ENCODE results near the gene ARF4. TPM values are rescaled to one million over a fixed set of nuclear protein-coding genes. Genes with fewer than 3 reads are reported as not detected.
A peak's percentile ranks its signal among the peaks of the same experiment; 100 is the strongest.

ARF4 gene
- total RNA-seq, 1 donor from 2014 or later, result 138 TPM

DNA sequence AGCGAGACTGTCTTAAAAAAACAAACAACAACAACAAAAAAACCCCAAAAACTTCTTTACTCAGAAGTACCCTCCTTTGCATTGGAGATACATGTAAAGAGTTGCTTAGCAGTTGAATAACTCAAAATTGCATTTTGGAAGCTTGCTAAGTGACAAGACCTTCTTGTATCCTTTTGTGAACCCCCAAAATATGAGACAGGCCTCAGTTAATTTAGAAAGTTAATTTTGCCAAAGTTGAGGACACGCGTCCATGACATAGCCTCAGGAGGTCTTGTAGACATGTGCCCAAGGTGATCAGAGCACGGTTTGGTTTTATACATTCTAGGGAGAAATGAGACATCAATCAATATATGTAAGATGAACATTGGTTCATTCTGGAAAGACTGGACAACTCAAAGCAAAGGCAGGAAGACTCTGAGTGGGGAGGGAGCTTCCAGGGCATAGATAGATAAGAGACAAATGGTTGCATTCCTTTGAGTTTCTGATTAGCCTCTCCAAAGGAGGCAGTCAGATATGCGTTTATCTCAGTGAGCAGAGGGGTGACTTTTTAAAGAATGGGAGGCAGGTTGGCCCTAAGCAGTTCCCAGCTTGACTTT lies 1.7 kb upstream of the ARF4 start:
- Histone ChIP-seq H3K4me2 (peak overlapping the region; percentile 97), H3K4me1 (peaks cover 18% of the 10 kb centered on the region), H3K36me3 (peaks cover 5% of the 10 kb centered on the region), H2AFZ (replicated peaks) (no peak overlapping the region), H3K27ac (no peak overlapping the region), H3K9me3 (ENCODE audit: low read depth) (no peaks in the 10 kb centered on the region), H3K79me2 (ENCODE audit: low read depth) (peaks cover 47% of the 10 kb centered on the region), H4K20me1 (ENCODE audit: low read depth) (peaks cover 27% of the 10 kb centered on the region), H3K27me3 (no peaks in the 10 kb centered on the region), H3K9ac (peak overlapping the region; percentile 67), H3F3A (ENCODE audit: low read depth) (peaks cover 13% of the 10 kb centered on the region), H3K4me3 (peak overlapping the region; percentile 88)
- H3K27me3 Mint-ChIP-seq (ENCODE audit: insufficient read depth, low read depth), result peaks cover 3% of the 10 kb centered on the region
- no peaks in the 10 kb centered on the region for H3K9me3 Mint-ChIP-seq
- peaks cover 26% of the 10 kb centered on the region for H3K4me1 Mint-ChIP-seq
- DNase-seq (ENCODE audit: low spot score), result no peak
- H3K36me3 Mint-ChIP-seq, result peaks cover 3% of the 10 kb centered on the region
- no peak overlapping the region for H3K27ac Mint-ChIP-seq
- TF ChIP-seq EZH2 (IDR thresholded peaks at IDR 0.05) (no peak), EZH2phosphoT487 (IDR thresholded peaks at IDR 0.05) (no peak), CTCF (IDR thresholded peaks at IDR 0.05) (no peak)
- peak overlapping the region; percentile 98 for H3K4me3 Mint-ChIP-seq

GRCh38 chr3:57596495-57597126 lies 533 bp downstream of the ARF4 start:
- Mint-ChIP-seq H3K4me3 (peak overlapping the region; percentile 98), H3K27me3 (ENCODE audit: insufficient read depth, low read depth) (peaks cover 3% of the 10 kb centered on the region), H3K4me1 (peaks cover 31% of the 10 kb centered on the region), H3K9me3 (no peaks in the 10 kb centered on the region), H3K27ac (peak overlapping the region; percentile 98), H3K36me3 (peaks cover 2% of the 10 kb centered on the region)
- Histone ChIP-seq H3K9me3 (ENCODE audit: low read depth) (no peaks in the 10 kb centered on the region), H3F3A (ENCODE audit: low read depth) (peaks cover 13% of the 10 kb centered on the region), H3K4me3 (peak overlapping the region; percentile 88), H3K27me3 (no peaks in the 10 kb centered on the region), H3K36me3 (peaks cover 5% of the 10 kb centered on the region), H4K20me1 (ENCODE audit: low read depth) (peaks cover 49% of the 10 kb centered on the region), H2AFZ (replicated peaks) (peak overlapping the region; percentile 38), H3K4me1 (peaks cover 18% of the 10 kb centered on the region), H3K9ac (peak overlapping the region; percentile 96), H3K27ac (peak overlapping the region; percentile 100), H3K79me2 (ENCODE audit: low read depth) (peaks cover 69% of the 10 kb centered on the region), H3K4me2 (peak overlapping the region; percentile 93)
- DNase-seq (ENCODE audit: low spot score), result peak; percentile 81
- TF ChIP-seq EZH2 (IDR thresholded peaks at IDR 0.05), result no peak
- no peak for TF ChIP-seq CTCF (IDR thresholded peaks at IDR 0.05)
- no peak for TF ChIP-seq EZH2phosphoT487 (IDR thresholded peaks at IDR 0.05)

DNA sequence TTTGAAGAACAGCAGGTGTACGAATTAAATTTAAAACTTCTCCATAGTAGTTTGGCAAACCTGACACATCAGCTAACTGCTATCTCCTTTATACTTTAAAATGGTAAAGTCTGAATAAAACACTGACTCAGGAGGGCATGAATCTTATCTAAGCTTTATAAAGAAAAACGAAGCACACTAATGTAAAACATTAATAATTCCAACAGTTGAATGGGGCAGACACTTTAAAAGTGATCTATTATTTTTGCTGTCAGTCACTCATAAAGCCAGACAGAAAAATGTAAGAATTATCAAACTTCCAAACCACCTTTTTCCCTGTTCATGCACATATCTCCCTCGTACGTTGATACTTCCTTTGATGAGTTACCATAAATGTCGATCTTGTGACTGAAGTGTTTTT lies 2.6 kb downstream of the ARF4 start:
- TF ChIP-seq EZH2 (IDR thresholded peaks at IDR 0.05) (no peak), EZH2phosphoT487 (IDR thresholded peaks at IDR 0.05) (no peak), CTCF (IDR thresholded peaks at IDR 0.05) (no peak)
- peaks cover 31% of the 10 kb centered on the region for H3K4me1 Mint-ChIP-seq
- Histone ChIP-seq H3K27me3 (no peaks in the 10 kb centered on the region), H3K79me2 (ENCODE audit: low read depth) (peaks cover 90% of the 10 kb centered on the region), H4K20me1 (ENCODE audit: low read depth) (peaks cover 64% of the 10 kb centered on the region), H3K36me3 (peaks cover 5% of the 10 kb centered on the region), H3K9ac (peak overlapping the region; percentile 5), H3K4me1 (peaks cover 18% of the 10 kb centered on the region), H3F3A (ENCODE audit: low read depth) (peaks cover 13% of the 10 kb centered on the region), H3K4me2 (peak overlapping the region; percentile 93), H3K9me3 (ENCODE audit: low read depth) (no peaks in the 10 kb centered on the region), H2AFZ (replicated peaks) (no peak overlapping the region), H3K27ac (no peak overlapping the region), H3K4me3 (peak overlapping the region; percentile 88)
- no peak for DNase-seq (ENCODE audit: low spot score)
- H3K36me3 Mint-ChIP-seq, result peaks cover 6% of the 10 kb centered on the region
- peaks cover 3% of the 10 kb centered on the region for H3K27me3 Mint-ChIP-seq (ENCODE audit: insufficient read depth, low read depth)
- no peaks in the 10 kb centered on the region for H3K9me3 Mint-ChIP-seq
- no peak overlapping the region for H3K27ac Mint-ChIP-seq
- peak overlapping the region; percentile 98 for H3K4me3 Mint-ChIP-seq

All from neural progenitor cell (in vitro differentiated cells).